GM12873 (cell line): ENCODE results near the gene XYLB.

ENCODE experiments used
- CTCF ChIP-seq: IDR thresholded peaks from 2 replicates; pipeline ENCODE4 v1.5.1; 2012; ENCODE audit warnings: low read depth, mild to moderate bottlenecking, moderate library complexity, low read length, control low read depth; ENCODE audit not compliant: insufficient read depth; ENCODE audit errors: missing control alignments

The XYLB gene

GRCh38 chr3:38411591-38411990, 65.0 kb downstream of the XYLB start:
- TF ChIP-seq CTCF: no peak

- no peak for TF ChIP-seq CTCF
Observed at GRCh38 chr3:38421679-38422336, 75.2 kb downstream of the XYLB start.

- no peak for TF ChIP-seq CTCF
Observed at GRCh38 chr3:38446085-38446686, 99.6 kb downstream of the XYLB start.

GRCh38 chr3:38446812-38447211, 100.2 kb downstream of the XYLB start:
- TF ChIP-seq CTCF: no peak

- TF ChIP-seq CTCF: no peak
Observed at GRCh38 chr3:38450853-38451252, 104.3 kb downstream of the XYLB start.

- no peak for TF ChIP-seq CTCF
Observed at GRCh38 chr3:38453075-38453912, 106.7 kb downstream of the XYLB start, which contains the start of gene ACVR2B. Gene ACVR2B (plus strand): TSS chr3:38453890. CDS start chr3:38454323, 433 bp downstream.

GRCh38 chr3:38453913-38454177, 107.3 kb downstream of the XYLB start:
- no peak for TF ChIP-seq CTCF
